BLaER1 treated with 17β-estradiol and CSF1 and Interleukin-3, amounts not matched to agents 10 nM and 100 nM (cell line): ENCODE results near the gene HELZ.

Experiments used
- H3K27ac ChIP-seq, 11 experiments: shearing (Covaris generic); formaldehyde crosslinking; 2 replicates each; pipeline ENCODE4 v1.8.1; 2022
- H3K27me3 ChIP-seq, 11 experiments: shearing (Covaris generic); formaldehyde crosslinking; 2 replicates each; pipeline ENCODE4 v1.8.1; 2022
- H3K36me3 ChIP-seq, 11 experiments: shearing (Covaris generic); formaldehyde crosslinking; 2 replicates each; pipeline ENCODE4 v1.8.1; 2022
- H3K4me1 ChIP-seq, 10 experiments: shearing (Covaris generic); formaldehyde crosslinking; 2 replicates each; pipeline ENCODE4 v1.8.1; 2022
- H3K4me2 ChIP-seq, 11 experiments: shearing (Covaris generic); formaldehyde crosslinking; 2 replicates each; pipeline ENCODE4 v1.8.1; 2022
- H3K4me3 ChIP-seq, 10 experiments: shearing (Covaris generic); formaldehyde crosslinking; 2 replicates each; pipeline ENCODE4 v1.8.1; 2022
- H3K9ac ChIP-seq, 11 experiments: shearing (Covaris generic); formaldehyde crosslinking; 2 replicates each; pipeline ENCODE4 v1.8.1; 2022
- H3K9me3 ChIP-seq, 11 experiments: shearing (Covaris generic); formaldehyde crosslinking; replicated peaks in 1 of 11; 2 replicates each; pipeline ENCODE4 v1.8.1; 2022
- H4K20me1 ChIP-seq, 11 experiments: shearing (Covaris generic); formaldehyde crosslinking; 2 replicates each; pipeline ENCODE4 v1.8.1; 2022
- Cebpa-rat ChIP-seq, 11 experiments: shearing (Covaris generic); IDR thresholded peaks; 2 replicates each; pipeline ENCODE4 v1.8.1; 2022

HELZ gene

GRCh38 chr17:67050471-67051154, 194.4 kb downstream of the HELZ start:
- no peak overlapping the region for H3K4me2 ChIP-seq
- peaks cover 0 to 6% (median 0%) of the 10 kb centered on the region in 10 experiments; a peak in 6 of 20 replicates for H3K4me1 ChIP-seq
- H3K27ac ChIP-seq = no peak overlapping the region
- no peaks in the 10 kb centered on the region for H3K27me3 ChIP-seq
- no peak overlapping the region for H3K9ac ChIP-seq
- no peaks in the 10 kb centered on the region for H4K20me1 ChIP-seq
- no peaks in the 10 kb centered on the region for H3K36me3 ChIP-seq
- no peak overlapping the region for H3K4me3 ChIP-seq
- H3K9me3 ChIP-seq = peaks cover 27 to 40% (median 33%) of the 10 kb centered on the region in 11 experiments
- TF ChIP-seq Cebpa-rat (IDR thresholded peaks at IDR 0.05) = no peak

DNA sequence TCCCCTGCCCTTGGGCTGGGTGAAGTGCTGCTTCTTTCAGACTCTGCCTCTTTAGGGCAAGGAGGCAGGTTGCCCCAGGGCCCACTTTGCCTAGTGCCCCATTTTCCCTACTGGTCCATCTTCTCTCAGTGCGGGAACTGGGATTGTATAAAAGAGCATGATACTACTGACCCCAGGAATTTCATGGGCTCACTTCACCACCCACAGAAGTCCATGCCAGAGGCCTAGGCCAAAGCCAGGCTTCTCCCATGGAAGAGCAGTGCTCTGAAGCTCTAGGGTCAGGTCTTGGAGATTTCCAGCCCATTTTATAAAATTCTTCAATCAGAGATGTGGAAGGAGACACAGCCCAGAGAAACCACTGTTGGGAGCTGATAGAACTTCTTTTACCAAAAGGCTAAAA, 194.9 kb downstream of the HELZ start:
- Histone ChIP-seq H3K27me3 (no peaks in the 10 kb centered on the region), H3K36me3 (no peaks in the 10 kb centered on the region), H3K4me3 (no peak overlapping the region), H3K27ac (no peak overlapping the region), H3K4me2 (no peak overlapping the region), H3K4me1 (peaks cover 0 to 4% (median 0%) of the 10 kb centered on the region in 10 experiments; a peak in 1 of 20 replicates), H3K9ac (no peak overlapping the region), H4K20me1 (no peaks in the 10 kb centered on the region), H3K9me3 (peaks cover 27 to 35% (median 31%) of the 10 kb centered on the region in 11 experiments)
- TF ChIP-seq Cebpa-rat (IDR thresholded peaks at IDR 0.05) = no peak

DNA sequence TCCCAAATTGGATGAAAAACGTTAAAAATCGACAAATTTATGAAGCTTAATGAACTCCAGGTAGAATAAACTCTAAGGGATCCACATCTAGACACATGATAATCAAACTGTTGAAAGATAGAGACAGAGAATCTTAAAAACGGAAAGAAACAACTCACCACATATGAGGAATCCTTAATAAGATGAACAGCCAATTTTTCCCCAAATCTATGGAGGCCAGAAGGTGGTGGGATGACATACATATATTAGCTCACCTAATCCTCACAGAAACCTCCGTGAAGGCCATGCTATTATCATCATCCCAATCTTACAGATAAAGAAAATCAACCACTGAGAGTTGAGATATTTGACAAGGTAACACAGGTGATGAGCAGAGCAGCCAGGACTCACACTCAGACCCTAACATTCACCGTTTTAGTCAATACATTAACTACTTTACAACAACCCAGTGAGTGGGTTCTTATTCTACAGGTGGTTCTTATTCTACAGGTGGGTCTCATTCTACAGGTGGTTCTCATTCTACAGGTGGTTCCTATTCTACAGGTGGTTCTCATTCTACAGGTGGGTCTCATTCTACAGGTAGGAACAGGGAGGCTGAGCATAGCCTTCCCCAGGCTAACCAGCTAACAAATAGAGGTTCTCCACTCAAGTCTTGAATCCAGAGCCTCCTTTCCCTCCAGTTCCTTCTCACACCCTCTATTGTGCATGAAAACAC, 195.8 kb downstream of the HELZ start:
- no peak overlapping the region for H3K4me3 ChIP-seq
- H3K36me3 ChIP-seq = no peaks in the 10 kb centered on the region
- H3K4me2 ChIP-seq = no peak overlapping the region
- H3K9ac ChIP-seq = no peak overlapping the region
- peaks cover 27 to 35% (median 31%) of the 10 kb centered on the region in 11 experiments for H3K9me3 ChIP-seq
- H4K20me1 ChIP-seq = no peaks in the 10 kb centered on the region
- no peak for TF ChIP-seq Cebpa-rat (IDR thresholded peaks at IDR 0.05)
- 0 out of 20 replicates have a peak, but pooled peaks cover 0 to 4% (median 0%) of the 10 kb centered on the region in 10 experiments for H3K4me1 ChIP-seq
- no peak overlapping the region for H3K27ac ChIP-seq
- H3K27me3 ChIP-seq = no peaks in the 10 kb centered on the region

- H3K36me3 ChIP-seq = no peaks in the 10 kb centered on the region
- no peak overlapping the region for H3K9ac ChIP-seq
- no peak for TF ChIP-seq Cebpa-rat (IDR thresholded peaks at IDR 0.05)
- no peaks in the 10 kb centered on the region for H3K27me3 ChIP-seq
- H3K4me2 ChIP-seq = no peak overlapping the region
- H3K27ac ChIP-seq = no peak overlapping the region
- H4K20me1 ChIP-seq = no peaks in the 10 kb centered on the region
- H3K9me3 ChIP-seq = peaks cover 27 to 35% (median 31%) of the 10 kb centered on the region in 11 experiments
- H3K4me3 ChIP-seq = no peak overlapping the region
- H3K4me1 ChIP-seq = peaks cover 0 to 6% (median 3%) of the 10 kb centered on the region in 10 experiments; a peak in 10 of 20 replicates
Measured at GRCh38 chr17:67047382-67047781, 197.6 kb downstream of the HELZ start.

DNA sequence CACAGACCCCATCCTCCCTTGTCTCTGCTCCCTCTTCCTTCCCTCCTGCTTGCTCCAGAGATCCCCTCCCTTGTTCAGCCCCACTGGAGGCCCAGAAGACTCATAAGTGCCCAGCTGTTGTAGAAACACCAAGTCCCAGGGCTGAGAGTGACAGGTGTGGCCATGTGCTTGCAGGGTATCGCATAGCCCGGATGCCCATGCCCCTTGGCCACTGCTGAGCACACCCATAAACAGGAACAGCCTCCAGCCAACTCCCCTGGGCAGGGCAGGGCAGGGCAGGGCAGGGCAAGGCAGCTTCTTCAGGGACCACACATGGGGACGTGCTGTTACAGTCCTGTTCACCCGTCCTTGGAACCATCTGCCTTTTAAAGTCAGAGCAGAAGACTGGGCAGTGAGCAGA, 198.6 kb downstream of the HELZ start:
- H3K4me2 ChIP-seq = no peak overlapping the region
- no peak overlapping the region for H3K9ac ChIP-seq
- H4K20me1 ChIP-seq = no peaks in the 10 kb centered on the region
- H3K36me3 ChIP-seq = no peaks in the 10 kb centered on the region
- H3K27me3 ChIP-seq = no peaks in the 10 kb centered on the region
- no peak overlapping the region for H3K27ac ChIP-seq
- H3K9me3 ChIP-seq = peaks cover 27 to 35% (median 31%) of the 10 kb centered on the region in 11 experiments
- H3K4me3 ChIP-seq = no peak overlapping the region
- peaks cover 0 to 14% (median 7%) of the 10 kb centered on the region in 10 experiments; a peak in 10 of 20 replicates for H3K4me1 ChIP-seq
- no peak for TF ChIP-seq Cebpa-rat (IDR thresholded peaks at IDR 0.05)

- Histone ChIP-seq H4K20me1 (no peaks in the 10 kb centered on the region), H3K27ac (no peak overlapping the region), H3K9ac (no peak overlapping the region), H3K9me3 (peaks cover 27 to 32% (median 29%) of the 10 kb centered on the region in 11 experiments), H3K4me2 (no peak overlapping the region), H3K4me1 (peaks cover 0 to 24% (median 14%) of the 10 kb centered on the region in 10 experiments; a peak in 11 of 20 replicates), H3K27me3 (no peaks in the 10 kb centered on the region), H3K36me3 (no peaks in the 10 kb centered on the region), H3K4me3 (no peak overlapping the region)
- TF ChIP-seq Cebpa-rat (IDR thresholded peaks at IDR 0.05) = no peak
Measured at GRCh38 chr17:67044940-67045339, 200.1 kb downstream of the HELZ start.

DNA sequence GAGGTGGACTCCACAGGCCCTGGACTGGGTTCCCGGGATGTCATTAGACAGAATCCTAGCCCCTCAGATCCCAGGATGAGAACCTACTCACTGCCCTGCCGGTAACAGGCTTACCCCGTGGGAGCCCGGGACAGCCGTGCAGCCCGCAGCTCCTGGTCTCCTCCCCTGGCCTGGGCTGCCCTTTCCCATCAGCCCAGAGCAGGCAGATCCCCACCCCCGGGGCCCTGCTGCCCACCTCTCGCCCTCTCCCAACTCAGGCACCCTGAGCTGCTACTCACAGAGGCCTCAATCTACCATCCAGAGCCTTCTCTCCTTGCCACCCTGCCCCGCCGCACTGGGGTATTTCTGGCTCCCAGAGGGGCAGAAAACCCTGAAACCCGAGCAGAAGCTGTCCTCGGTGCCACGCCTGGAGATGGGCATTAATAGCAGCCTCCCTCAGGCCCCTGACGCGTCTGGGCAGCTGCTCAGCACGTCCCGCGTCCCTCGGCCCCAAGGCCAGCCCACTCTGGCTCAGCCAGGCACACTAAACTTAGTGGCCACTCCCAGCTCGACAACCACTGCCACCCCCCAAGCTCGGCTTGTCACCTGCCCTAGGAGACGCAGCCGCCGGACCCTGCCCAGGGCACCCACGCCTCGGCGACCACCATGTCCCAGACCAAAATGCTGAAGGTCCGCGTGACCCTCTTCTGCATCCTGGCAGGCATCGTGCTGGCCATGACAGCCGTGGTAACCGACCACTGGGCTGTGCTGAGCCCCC, 200.8 kb downstream of the HELZ start, which contains the start of gene CACNG1:
Gene CACNG1 (plus strand): TSS at position 539 of the 757 bp plus-strand sequence. CDS start 107 bp downstream, at position 646.
- Histone ChIP-seq H4K20me1 (no peaks in the 10 kb centered on the region), H3K9ac (no peak within 1 kb of the TSS), H3K27me3 (no peaks in the 10 kb centered on the region), H3K27ac (no peak within 1 kb of the TSS), H3K9me3 (peaks cover 21 to 25% (median 22%) of the 10 kb centered on the region in 11 experiments), H3K36me3 (no peaks in the 10 kb centered on the region), H3K4me1 (peaks cover 0 to 24% (median 14%) of the 10 kb centered on the region in 10 experiments; a peak in 11 of 20 replicates), H3K4me3 (no peak within 1 kb of the TSS), H3K4me2 (no peak within 1 kb of the TSS)
- TF ChIP-seq Cebpa-rat (IDR thresholded peaks at IDR 0.05) = no peak

DNA sequence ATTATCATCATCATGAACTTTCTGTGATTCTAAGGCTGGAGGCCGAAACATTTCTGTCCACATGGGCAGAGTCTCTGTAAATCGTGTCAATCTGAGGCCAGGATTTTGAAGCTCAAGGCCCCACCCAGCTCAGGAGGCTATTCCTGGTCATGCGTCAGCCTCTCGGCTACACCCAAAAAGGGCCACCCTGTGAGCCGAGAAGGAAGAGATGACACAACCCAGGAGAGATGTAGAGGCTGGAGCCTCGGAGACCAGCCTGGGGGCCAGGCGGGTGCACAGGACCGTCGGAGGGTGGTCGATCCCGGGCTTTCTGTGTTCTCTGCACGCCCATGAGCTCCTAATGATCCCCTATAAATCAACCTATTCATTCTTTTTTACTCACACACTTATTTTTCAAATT, 201.7 kb downstream of the HELZ start:
- H3K9ac ChIP-seq = no peak overlapping the region
- no peaks in the 10 kb centered on the region for H3K36me3 ChIP-seq
- H4K20me1 ChIP-seq = no peaks in the 10 kb centered on the region
- TF ChIP-seq Cebpa-rat (IDR thresholded peaks at IDR 0.05) = no peak
- no peak overlapping the region for H3K4me3 ChIP-seq
- peaks cover 12 to 16% (median 13%) of the 10 kb centered on the region in 11 experiments for H3K9me3 ChIP-seq
- no peak overlapping the region for H3K27ac ChIP-seq
- no peak overlapping the region for H3K4me2 ChIP-seq
- no peaks in the 10 kb centered on the region for H3K27me3 ChIP-seq
- H3K4me1 ChIP-seq = peaks cover 0 to 24% (median 14%) of the 10 kb centered on the region in 10 experiments; a peak in 11 of 20 replicates
